ENCODE data around the gene NPTXR. TPM values are rescaled to one million over a fixed set of nuclear protein-coding genes. Genes with fewer than 3 reads are reported as not detected.

NPTXR gene
- total RNA-seq, 1 donor: 0.86 TPM

DNA sequence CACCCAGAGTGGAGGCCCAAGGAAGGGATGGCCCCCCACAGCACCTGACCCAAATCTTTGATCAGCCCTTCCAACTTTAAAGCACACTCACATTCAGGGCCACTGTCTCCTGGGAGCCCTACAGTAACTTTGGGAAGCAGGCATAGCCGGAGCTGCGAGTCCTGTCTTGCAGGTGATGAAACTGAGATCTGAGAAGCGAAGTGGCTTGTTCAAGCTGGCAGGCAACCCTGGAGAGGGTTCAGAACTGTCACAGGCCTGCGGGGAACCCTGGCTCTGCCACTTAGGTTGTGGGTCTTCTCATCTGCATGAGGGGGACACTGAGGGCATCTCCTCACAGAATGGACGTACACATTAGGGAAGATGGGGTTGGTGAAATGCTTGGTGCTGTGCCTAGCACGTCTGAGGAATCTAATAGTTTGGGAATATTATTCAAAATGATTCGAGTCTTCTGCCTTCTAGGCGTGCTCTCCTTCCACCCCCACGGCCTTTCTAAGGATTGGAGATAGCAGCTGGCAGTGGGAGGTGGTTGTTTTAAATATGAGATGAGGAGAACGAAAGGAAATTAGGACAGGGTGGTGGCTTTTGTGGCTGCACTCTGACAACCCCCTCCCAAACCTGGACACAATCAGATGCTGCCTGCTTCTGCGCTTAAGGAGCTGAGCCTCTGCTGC, 69.2 kb downstream of the NPTXR start:
- DNase-seq (ENCODE audit: low read depth): no peak
- no peak overlapping the region for H3K4me3 ChIP-seq (ENCODE audit: low read depth, low read length)
- TF ChIP-seq, protein P1, sequence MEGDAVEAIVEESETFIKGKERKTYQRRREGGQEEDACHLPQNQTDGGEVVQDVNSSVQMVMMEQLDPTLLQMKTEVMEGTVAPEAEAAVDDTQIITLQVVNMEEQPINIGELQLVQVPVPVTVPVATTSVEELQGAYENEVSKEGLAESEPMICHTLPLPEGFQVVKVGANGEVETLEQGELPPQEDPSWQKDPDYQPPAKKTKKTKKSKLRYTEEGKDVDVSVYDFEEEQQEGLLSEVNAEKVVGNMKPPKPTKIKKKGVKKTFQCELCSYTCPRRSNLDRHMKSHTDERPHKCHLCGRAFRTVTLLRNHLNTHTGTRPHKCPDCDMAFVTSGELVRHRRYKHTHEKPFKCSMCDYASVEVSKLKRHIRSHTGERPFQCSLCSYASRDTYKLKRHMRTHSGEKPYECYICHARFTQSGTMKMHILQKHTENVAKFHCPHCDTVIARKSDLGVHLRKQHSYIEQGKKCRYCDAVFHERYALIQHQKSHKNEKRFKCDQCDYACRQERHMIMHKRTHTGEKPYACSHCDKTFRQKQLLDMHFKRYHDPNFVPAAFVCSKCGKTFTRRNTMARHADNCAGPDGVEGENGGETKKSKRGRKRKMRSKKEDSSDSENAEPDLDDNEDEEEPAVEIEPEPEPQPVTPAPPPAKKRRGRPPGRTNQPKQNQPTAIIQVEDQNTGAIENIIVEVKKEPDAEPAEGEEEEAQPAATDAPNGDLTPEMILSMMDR (IDR thresholded peaks at IDR 0.05; ENCODE audit: insufficient read depth, low read depth, low read length): no peak

DNA sequence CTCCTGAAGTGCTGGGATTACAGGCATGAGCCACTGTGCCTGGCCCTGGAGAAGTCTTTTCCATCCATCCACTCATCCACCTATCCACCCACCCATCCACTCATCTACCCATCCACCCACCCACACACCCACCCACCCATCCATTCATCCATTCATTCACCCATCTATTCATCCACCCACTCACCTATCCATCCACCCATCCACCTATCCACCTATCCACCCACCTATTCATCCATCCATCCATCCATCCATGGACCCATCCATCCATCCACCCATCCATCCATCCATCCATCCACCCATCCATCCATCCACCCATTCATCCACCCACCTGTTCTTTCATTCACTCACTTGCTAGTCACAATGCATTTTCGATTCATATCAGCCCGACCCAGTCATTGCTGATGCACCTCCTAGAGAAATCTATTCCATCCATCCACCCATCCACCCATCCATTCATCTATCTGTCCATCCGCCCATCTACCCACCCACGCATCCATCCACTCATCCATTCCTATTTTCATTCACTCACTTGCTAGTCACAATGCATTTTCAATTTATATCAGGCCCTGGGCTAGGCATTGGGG, 70.4 kb downstream of the NPTXR start:
- DNase-seq (ENCODE audit: low read depth): no peak
- no peak overlapping the region for H3K4me3 ChIP-seq (ENCODE audit: low read depth, low read length)
- TF ChIP-seq, protein P1 (IDR thresholded peaks at IDR 0.05; ENCODE audit: insufficient read depth, low read depth, low read length): no peak

DNA sequence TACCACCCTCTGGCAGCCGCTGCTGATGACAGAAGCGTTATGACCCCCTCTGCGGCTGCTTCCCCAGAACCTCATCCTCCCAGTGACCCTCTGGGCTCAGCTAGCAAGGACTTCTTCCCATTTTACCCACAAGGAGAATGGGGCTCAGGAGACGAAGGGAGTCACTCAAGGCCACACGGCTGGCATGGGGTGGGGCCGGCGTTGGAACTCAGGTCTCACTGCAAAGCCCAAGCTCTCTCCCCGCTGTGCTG, 71.3 kb downstream of the NPTXR start:
- TF ChIP-seq, protein P1 (IDR thresholded peaks at IDR 0.05; ENCODE audit: insufficient read depth, low read depth, low read length): no peak
- DNase-seq (ENCODE audit: low read depth): no peak
- H3K4me3 ChIP-seq (ENCODE audit: low read depth, low read length): no peak overlapping the region

DNA sequence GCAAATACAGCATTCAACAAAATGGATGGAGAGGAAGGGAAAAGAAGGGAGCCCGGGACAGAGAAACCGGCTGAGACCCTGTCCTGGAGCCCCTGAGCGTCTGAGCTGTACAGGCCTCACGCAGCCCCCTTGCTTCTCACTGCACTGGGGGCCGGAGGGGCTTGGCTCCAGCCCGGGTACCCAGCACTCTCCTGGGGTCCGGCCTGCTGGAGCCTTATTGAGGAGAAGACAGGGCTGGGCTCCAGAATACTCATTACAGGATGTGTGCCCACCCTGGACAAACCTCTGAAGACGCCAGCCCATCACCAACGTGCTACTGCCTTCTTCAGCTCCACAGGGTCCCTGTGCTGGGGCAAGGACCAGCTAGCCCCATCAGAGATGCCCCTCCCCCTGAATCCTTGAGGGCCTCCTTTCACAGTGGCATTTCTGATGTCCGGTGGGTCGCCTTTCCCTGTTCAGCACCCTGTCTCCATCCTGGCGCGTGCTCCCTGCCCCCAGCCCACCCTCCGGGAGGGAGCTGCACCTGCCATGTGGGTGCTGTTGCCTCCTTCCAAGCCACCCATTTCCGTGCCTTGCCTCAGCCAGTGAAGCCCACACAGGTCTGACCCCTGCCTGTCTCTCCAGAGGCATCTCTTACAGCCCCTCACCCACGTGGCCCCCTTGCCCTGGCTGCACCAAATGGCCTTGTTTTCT, 73.4 kb downstream of the NPTXR start:
- no peak overlapping the region for H3K4me3 ChIP-seq (ENCODE audit: low read depth, low read length)
- no peak for DNase-seq (ENCODE audit: low read depth)
- TF ChIP-seq, protein P1 (IDR thresholded peaks at IDR 0.05; ENCODE audit: insufficient read depth, low read depth, low read length): no peak

Other genes starting within 250 kb of the NPTXR start
- 1.3 and 1.9 TPM in 2 replicates for gene FAM227A, start 187.6 kb downstream of the NPTXR start, total RNA-seq
- gene CBY1, start 187.4 kb downstream of the NPTXR start, total RNA-seq: 12.2 and 20.7 TPM in 2 replicates
- 60.6 and 88.9 TPM in 2 replicates for gene TOMM22, start 162.1 kb downstream of the NPTXR start, total RNA-seq
- 53.5 and 62.2 TPM in 2 replicates for gene JOSD1, start 143.1 kb downstream of the NPTXR start, total RNA-seq
- gene GTPBP1, start 138.1 kb downstream of the NPTXR start, total RNA-seq: 31.2 and 35.4 TPM in 2 replicates
- gene SUN2, start 88.0 kb downstream of the NPTXR start, total RNA-seq: 64.3 and 99.9 TPM in 2 replicates
- gene DNAL4, start 49.9 kb downstream of the NPTXR start, total RNA-seq: 10.3 and 11.2 TPM in 2 replicates
- 57.7 and 66.5 TPM in 2 replicates for gene CBX6, start 28.2 kb upstream of the NPTXR start, total RNA-seq
- not detected in 2 replicates for gene APOBEC3A, start 113.6 kb upstream of the NPTXR start, total RNA-seq
- gene APOBEC3B, start 138.3 kb upstream of the NPTXR start, total RNA-seq: 2.2 and 3.2 TPM in 2 replicates
- gene APOBEC3C, start 170.2 kb upstream of the NPTXR start, total RNA-seq: 11.9 and 16.4 TPM in 2 replicates
- gene APOBEC3D, start 177.1 kb upstream of the NPTXR start, total RNA-seq: 2.9 and 4.3 TPM in 2 replicates
- 4.8 and 5.6 TPM in 2 replicates for gene APOBEC3F, start 196.8 kb upstream of the NPTXR start, total RNA-seq
- gene APOBEC3G, start 233.2 kb upstream of the NPTXR start, total RNA-seq: 11.6 and 12.1 TPM in 2 replicates